ENCODE data around the gene PLEKHM1.

DNA sequence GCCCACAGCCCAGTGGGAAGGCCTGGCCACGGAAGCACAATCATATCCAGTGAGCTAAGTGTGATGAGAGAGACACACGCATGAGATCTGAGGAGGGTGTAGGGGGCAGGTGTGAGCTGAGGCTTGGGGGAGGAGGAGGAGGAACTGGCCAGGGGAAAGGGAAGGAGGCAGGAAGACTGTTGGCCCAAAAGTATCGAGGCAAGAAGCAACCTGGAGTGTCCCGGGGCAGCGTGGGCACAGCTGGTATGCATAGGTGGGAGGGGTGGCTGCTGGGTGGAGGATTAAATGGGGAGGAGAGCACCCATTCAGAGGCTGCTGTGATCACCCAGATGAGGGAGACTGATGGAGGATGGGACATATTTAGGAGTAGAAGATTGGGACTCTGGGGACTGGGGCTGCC, 99.2 kb downstream of the PLEKHM1 start:
- TF ChIP-seq, protein P1, sequence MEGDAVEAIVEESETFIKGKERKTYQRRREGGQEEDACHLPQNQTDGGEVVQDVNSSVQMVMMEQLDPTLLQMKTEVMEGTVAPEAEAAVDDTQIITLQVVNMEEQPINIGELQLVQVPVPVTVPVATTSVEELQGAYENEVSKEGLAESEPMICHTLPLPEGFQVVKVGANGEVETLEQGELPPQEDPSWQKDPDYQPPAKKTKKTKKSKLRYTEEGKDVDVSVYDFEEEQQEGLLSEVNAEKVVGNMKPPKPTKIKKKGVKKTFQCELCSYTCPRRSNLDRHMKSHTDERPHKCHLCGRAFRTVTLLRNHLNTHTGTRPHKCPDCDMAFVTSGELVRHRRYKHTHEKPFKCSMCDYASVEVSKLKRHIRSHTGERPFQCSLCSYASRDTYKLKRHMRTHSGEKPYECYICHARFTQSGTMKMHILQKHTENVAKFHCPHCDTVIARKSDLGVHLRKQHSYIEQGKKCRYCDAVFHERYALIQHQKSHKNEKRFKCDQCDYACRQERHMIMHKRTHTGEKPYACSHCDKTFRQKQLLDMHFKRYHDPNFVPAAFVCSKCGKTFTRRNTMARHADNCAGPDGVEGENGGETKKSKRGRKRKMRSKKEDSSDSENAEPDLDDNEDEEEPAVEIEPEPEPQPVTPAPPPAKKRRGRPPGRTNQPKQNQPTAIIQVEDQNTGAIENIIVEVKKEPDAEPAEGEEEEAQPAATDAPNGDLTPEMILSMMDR (conservative IDR thresholded peaks at IDR 0.05; ENCODE audit: low read length) = no peak
- TF ChIP-seq EZH2phosphoT487 (IDR thresholded peaks at IDR 0.05; ENCODE audit: borderline replicate concordance) = no peak
